Activated naive CD8-positive, alpha-beta T cell treated with anti-CD3 and anti-CD28 coated beads for 36 hours (primary cell): Measurements from ENCODE around the gene PTPRF. TPM values are rescaled to one million over a fixed set of nuclear protein-coding genes. Genes with fewer than 3 reads are reported as not detected.
"Not testable (repeated sequence)": the region's sequence is repeated elsewhere in the genome, so short reads cannot be mapped to it uniquely, and the experiment has no call there.

Experiments used
- DNase-seq: peaks from one replicate; pipeline ENCODE4 v3.0.0; 2021
- H3K27ac Mint-ChIP-seq: one replicate; pipeline ENCODE4 v1.8.0; 2022; ENCODE audit warnings: mild to moderate bottlenecking, moderate library complexity, mixed read lengths
- H3K27me3 Mint-ChIP-seq: one replicate; pipeline ENCODE4 v1.8.0; 2022; ENCODE audit warnings: mild to moderate bottlenecking, mixed read lengths
- H3K36me3 Mint-ChIP-seq: one replicate; pipeline ENCODE4 v1.8.0; 2021; ENCODE audit warnings: mild to moderate bottlenecking, mixed read lengths
- H3K4me1 Mint-ChIP-seq: one replicate; pipeline ENCODE4 v1.8.0; 2021; ENCODE audit warnings: mixed read lengths
- H3K4me3 Mint-ChIP-seq: one replicate; pipeline ENCODE4 v1.8.0; 2022; ENCODE audit warnings: mild to moderate bottlenecking, moderate library complexity, mixed read lengths
- H3K9me3 Mint-ChIP-seq: one replicate; pipeline ENCODE4 v1.8.0; 2022; ENCODE audit warnings: mixed read lengths
- total RNA-seq, 2 experiments: library from RNA; stranded (reverse); gene quantifications; one replicate each; pipeline ENCODE4 v1.2.3, GENCODE V29; 2021

Gene PTPRF
- total RNA-seq, 2 experiments from 2014 or later: 3.1 to 3.6 TPM

DNA sequence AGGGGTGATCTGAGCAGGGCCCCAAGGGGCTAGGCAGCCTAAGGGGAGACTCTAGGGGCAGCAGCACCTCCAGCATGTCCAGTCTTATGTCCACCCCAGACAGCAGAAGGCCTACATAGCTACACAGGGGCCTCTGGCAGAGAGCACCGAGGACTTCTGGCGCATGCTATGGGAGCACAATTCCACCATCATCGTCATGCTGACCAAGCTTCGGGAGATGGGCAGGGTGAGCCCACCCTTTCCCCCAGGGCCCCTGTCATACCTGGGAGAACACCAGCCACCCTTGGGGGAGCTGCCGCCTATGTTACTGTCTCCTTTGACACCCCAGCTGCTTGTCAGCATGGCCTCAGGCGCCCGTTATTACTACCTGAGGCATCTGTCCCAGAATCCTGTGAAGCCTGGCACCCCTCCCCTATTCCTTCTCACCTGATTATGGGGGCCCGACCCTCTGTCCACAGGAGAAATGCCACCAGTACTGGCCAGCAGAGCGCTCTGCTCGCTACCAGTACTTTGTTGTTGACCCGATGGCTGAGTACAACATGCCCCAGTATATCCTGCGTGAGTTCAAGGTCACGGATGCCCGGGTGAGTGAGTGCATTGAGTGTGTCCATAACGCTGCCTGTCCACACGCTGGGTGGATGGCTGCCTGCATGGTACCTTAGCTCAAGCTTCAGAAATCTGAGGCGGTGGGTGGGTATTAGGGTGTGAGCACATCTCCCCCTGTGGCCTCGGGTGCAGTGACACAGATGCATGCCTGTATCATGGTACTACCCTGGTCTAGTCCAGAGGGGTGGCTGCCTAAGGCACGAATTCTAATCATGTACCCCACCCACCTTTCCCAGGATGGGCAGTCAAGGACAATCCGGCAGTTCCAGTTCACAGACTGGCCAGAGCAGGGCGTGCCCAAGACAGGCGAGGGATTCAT is 89.6 kb downstream of the PTPRF start:
- no peaks in the 10 kb centered on the region for H3K36me3 Mint-ChIP-seq
- DNase-seq: no peak
- H3K27me3 Mint-ChIP-seq: no peaks in the 10 kb centered on the region
- no peak overlapping the region for H3K4me3 Mint-ChIP-seq
- H3K4me1 Mint-ChIP-seq: no peaks in the 10 kb centered on the region
- H3K27ac Mint-ChIP-seq: no peak overlapping the region
- H3K9me3 Mint-ChIP-seq: no peaks in the 10 kb centered on the region

DNA sequence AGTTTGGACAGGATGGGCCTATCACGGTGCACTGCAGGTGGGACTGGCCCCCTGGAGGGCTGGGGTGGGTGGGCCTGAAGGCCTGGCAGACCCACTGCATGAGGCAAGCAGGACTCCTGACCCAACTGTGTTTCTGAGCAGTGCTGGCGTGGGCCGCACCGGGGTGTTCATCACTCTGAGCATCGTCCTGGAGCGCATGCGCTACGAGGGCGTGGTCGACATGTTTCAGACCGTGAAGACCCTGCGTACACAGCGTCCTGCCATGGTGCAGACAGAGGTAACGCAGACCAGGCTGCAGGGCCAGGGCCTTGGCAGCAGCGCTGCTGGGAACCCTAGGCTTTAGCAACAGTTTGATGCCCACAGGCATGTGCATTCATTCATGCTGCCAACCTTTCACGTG is 90.3 kb downstream of the PTPRF start:
- no peak overlapping the region for H3K4me3 Mint-ChIP-seq
- H3K27me3 Mint-ChIP-seq: no peaks in the 10 kb centered on the region
- H3K36me3 Mint-ChIP-seq: no peaks in the 10 kb centered on the region
- DNase-seq: no peak
- H3K9me3 Mint-ChIP-seq: no peaks in the 10 kb centered on the region
- H3K4me1 Mint-ChIP-seq: no peaks in the 10 kb centered on the region
- no peak overlapping the region for H3K27ac Mint-ChIP-seq

DNA sequence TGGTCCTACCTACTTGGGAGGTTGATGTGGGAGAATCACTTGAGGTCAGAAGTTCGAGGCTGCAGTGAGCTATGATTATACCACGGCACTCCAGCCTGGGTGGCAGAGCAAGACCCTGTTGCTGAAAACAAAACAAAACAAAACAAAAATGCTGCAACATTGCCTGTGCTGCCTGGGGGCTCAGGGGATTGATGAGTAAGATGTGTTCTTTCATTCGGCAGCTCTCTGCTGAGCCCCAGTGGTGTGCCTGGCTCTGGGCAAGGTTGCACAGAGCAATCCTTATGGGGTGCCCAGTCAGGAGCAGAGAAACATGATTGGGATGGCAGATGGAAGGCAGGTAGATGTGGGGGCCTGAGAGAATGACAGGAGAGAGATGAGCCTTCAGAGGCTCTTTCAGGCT is 90.7 kb downstream of the PTPRF start:
- DNase-seq: no peak
- H3K36me3 Mint-ChIP-seq: no peaks in the 10 kb centered on the region
- H3K27ac Mint-ChIP-seq: no peak overlapping the region
- no peaks in the 10 kb centered on the region for H3K27me3 Mint-ChIP-seq
- no peak overlapping the region for H3K4me3 Mint-ChIP-seq
- no peaks in the 10 kb centered on the region for H3K9me3 Mint-ChIP-seq
- no peaks in the 10 kb centered on the region for H3K4me1 Mint-ChIP-seq

DNA sequence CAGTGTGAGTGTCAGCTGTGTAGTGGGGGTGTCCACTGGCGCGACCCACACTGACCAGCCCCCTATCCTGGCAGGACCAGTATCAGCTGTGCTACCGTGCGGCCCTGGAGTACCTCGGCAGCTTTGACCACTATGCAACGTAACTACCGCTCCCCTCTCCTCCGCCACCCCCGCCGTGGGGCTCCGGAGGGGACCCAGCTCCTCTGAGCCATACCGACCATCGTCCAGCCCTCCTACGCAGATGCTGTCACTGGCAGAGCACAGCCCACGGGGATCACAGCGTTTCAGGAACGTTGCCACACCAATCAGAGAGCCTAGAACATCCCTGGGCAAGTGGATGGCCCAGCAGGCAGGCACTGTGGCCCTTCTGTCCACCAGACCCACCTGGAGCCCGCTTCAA is 91.2 kb downstream of the PTPRF start:
- Mint-ChIP-seq H3K4me1 (no peaks in the 10 kb centered on the region), H3K27ac (no peak overlapping the region), H3K4me3 (no peak overlapping the region), H3K9me3 (no peaks in the 10 kb centered on the region), H3K27me3 (peaks cover 2% of the 10 kb centered on the region), H3K36me3 (no peaks in the 10 kb centered on the region)
- DNase-seq: no peak

DNA sequence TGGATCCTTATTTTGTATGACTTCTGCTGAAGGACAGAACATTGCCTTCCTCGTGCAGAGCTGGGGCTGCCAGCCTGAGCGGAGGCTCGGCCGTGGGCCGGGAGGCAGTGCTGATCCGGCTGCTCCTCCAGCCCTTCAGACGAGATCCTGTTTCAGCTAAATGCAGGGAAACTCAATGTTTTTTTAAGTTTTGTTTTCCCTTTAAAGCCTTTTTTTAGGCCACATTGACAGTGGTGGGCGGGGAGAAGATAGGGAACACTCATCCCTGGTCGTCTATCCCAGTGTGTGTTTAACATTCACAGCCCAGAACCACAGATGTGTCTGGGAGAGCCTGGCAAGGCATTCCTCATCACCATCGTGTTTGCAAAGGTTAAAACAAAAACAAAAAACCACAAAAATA is 91.8 kb downstream of the PTPRF start:
- no peak for DNase-seq
- no peaks in the 10 kb centered on the region for H3K4me1 Mint-ChIP-seq
- no peak overlapping the region for H3K27ac Mint-ChIP-seq
- no peaks in the 10 kb centered on the region for H3K36me3 Mint-ChIP-seq
- H3K4me3 Mint-ChIP-seq: no peak overlapping the region
- H3K9me3 Mint-ChIP-seq: no peaks in the 10 kb centered on the region
- peaks cover 3% of the 10 kb centered on the region for H3K27me3 Mint-ChIP-seq

DNA sequence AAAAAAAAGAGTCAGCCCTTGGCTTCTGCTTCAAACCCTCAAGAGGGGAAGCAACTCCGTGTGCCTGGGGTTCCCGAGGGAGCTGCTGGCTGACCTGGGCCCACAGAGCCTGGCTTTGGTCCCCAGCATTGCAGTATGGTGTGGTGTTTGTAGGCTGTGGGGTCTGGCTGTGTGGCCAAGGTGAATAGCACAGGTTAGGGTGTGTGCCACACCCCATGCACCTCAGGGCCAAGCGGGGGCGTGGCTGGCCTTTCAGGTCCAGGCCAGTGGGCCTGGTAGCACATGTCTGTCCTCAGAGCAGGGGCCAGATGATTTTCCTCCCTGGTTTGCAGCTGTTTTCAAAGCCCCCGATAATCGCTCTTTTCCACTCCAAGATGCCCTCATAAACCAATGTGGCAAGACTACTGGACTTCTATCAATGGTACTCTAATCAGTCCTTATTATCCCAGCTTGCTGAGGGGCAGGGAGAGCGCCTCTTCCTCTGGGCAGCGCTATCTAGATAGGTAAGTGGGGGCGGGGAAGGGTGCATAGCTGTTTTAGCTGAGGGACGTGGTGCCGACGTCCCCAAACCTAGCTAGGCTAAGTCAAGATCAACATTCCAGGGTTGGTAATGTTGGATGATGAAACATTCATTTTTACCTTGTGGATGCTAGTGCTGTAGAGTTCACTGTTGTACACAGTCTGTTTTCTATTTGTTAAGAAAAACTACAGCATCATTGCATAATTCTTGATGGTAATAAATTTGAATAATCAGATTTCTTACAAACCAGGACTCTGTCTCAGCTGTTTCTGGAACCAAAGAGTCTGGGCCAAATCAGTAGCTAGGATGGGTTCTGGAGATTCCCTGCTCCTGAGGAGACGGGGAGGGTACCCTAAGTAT is 92.5 kb downstream of the PTPRF start:
- H3K4me3 Mint-ChIP-seq: no peak overlapping the region
- DNase-seq: no peak
- H3K9me3 Mint-ChIP-seq: no peaks in the 10 kb centered on the region
- H3K27ac Mint-ChIP-seq: no peak overlapping the region
- no peaks in the 10 kb centered on the region for H3K4me1 Mint-ChIP-seq
- no peaks in the 10 kb centered on the region for H3K36me3 Mint-ChIP-seq
- H3K27me3 Mint-ChIP-seq: peaks cover 3% of the 10 kb centered on the region

DNA sequence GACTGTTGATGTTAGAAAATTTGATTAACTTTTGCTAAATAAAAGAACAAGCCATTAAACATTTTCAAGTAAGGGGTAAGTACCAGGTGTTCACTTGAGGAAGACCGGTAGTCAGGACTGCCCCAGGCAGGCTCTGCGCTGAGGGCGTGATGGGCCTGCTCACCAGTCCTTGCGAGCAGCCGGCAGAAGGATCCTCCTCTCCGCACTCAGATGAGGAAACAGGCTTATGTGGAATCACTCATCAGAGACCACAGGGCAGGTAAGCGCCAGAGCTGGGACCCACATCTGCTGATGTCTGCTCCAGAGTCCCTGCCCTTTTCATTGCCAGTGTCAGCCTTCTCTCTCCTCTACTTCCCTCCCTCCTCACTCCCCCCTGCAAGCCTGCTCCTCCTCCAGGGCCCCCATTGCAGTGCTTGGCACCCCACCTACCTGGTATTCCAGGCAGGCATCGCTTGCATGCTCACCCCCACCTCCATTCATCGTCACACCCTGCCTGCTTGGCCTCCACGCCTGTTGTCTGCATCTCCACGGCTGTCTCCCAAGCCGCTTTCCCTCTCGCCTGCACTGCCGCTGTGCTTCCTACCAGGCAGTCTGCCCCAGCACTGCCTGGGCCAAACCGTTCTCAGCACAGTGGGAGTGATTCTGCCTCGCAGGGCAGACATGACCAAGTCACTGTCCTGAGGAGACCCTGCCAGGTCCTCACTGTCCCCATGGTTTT is 94.5 kb downstream of the PTPRF start:
- no peak for DNase-seq
- H3K27me3 Mint-ChIP-seq: peaks cover 3% of the 10 kb centered on the region
- no peaks in the 10 kb centered on the region for H3K36me3 Mint-ChIP-seq
- no peaks in the 10 kb centered on the region for H3K4me1 Mint-ChIP-seq
- no peaks in the 10 kb centered on the region for H3K9me3 Mint-ChIP-seq
- H3K27ac Mint-ChIP-seq: no peak overlapping the region
- no peak overlapping the region for H3K4me3 Mint-ChIP-seq

DNA sequence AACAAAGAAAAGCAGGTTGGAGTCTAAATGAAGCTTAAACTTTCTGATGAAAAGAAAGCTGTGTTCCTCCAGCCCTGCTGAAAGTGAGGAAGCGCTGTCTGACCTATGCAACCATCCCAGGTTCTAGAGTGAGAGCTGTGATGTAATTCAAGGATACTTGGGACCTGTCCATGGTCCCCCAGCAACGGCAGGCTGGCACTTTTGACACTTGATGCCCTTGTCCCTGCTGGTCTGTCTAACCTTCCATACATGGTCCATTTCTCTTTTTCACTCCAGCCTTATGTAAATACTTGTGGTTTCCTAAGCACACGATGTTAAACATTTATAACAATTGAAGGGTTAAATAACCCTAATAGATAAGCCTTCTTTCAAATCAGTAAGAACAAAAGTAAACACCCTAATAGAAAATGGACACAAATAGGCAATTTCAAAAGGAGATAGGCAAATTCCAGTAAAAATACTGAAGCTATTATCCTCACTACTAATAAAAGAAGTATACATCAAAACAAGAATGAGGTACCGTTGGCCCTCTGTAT is 101.5 kb downstream of the PTPRF start:
- H3K36me3 Mint-ChIP-seq: no peaks in the 10 kb centered on the region
- DNase-seq: no peak
- no peak overlapping the region for H3K27ac Mint-ChIP-seq
- no peaks in the 10 kb centered on the region for H3K9me3 Mint-ChIP-seq
- no peak overlapping the region for H3K4me3 Mint-ChIP-seq
- no peaks in the 10 kb centered on the region for H3K4me1 Mint-ChIP-seq
- no peaks in the 10 kb centered on the region for H3K27me3 Mint-ChIP-seq

DNA sequence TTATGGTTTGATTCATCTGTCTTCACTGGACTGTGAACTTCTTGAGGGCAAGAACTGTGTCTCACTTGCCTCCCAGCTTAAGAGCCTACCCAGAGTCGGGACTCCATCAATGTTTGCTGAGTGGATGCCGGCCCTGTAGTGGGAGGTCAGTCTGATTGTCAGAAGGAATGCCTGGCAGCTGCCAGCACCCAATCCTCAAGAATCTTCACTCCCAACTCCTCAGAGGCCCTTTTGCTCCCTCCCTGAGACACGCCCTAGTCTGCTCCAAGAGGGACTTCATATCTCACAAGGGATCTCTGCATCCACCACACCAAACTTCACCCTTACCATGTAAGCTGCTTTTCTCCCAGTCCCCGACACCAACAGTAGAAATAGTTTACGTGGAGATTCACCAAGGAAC is 104.0 kb downstream of the PTPRF start:
- Mint-ChIP-seq H3K27ac (no peak overlapping the region), H3K4me1 (no peaks in the 10 kb centered on the region), H3K36me3 (no peaks in the 10 kb centered on the region), H3K27me3 (peaks cover 4% of the 10 kb centered on the region), H3K4me3 (no peak overlapping the region), H3K9me3 (no peaks in the 10 kb centered on the region)
- no peak for DNase-seq

DNA sequence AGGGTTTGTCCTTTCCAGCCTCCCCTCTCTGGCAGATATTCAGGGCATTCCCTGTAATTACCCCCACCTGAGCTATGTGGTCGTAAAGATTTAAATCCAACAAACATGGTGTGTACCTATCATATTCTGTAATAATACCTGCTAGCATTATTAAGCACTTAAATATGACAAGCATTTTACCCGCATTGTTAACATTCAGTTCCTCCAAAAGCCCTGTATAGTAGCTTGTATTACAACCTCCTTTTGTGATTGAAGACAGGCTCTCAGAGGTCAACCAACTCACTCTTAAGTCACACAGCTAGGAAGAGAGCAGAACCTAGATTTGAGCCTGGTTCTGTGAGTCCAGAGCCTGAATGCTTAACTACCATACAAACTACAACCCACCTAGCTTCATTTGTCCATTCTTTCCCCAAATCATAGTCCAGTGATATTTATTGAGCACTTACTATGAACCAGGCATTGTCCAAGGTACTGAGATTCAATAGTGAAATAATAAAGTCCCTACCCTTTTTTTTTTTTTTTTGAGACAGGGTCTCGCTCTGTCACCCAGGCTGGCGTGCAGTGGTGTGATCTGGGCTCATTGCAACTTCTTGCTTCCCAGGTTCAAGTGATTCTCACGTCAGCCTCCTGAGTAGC is 105.4 kb downstream of the PTPRF start:
- H3K4me3 Mint-ChIP-seq: no peak overlapping the region
- no peaks in the 10 kb centered on the region for H3K36me3 Mint-ChIP-seq
- no peak overlapping the region for H3K27ac Mint-ChIP-seq
- H3K4me1 Mint-ChIP-seq: no peaks in the 10 kb centered on the region
- no peaks in the 10 kb centered on the region for H3K9me3 Mint-ChIP-seq
- no peak for DNase-seq
- H3K27me3 Mint-ChIP-seq: peaks cover 4% of the 10 kb centered on the region

DNA sequence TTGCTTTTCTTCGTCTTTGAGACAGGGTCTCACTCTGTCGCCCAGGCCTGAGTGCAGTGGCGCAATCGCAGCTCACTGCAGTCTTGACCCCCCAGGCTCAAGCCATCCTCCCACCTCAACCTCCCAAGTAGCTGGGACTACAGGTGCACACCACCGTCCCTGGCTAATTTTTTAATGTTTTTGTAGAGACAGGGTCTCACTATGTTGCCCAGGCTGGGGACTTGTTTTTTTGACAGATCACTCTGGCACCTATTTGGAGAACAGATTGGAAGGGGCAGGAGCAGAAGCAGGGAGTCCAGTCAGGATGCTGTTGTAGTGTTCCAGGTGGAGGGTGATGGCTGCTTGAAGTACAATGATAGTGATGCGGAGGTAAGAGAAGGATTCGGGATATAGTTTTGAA is 106.6 kb downstream of the PTPRF start:
- Mint-ChIP-seq H3K27me3 (peaks cover 4% of the 10 kb centered on the region), H3K4me1 (no peaks in the 10 kb centered on the region), H3K9me3 (no peaks in the 10 kb centered on the region), H3K36me3 (no peaks in the 10 kb centered on the region), H3K4me3 (no peak overlapping the region), H3K27ac (no peak overlapping the region)
- DNase-seq: no peak

DNA sequence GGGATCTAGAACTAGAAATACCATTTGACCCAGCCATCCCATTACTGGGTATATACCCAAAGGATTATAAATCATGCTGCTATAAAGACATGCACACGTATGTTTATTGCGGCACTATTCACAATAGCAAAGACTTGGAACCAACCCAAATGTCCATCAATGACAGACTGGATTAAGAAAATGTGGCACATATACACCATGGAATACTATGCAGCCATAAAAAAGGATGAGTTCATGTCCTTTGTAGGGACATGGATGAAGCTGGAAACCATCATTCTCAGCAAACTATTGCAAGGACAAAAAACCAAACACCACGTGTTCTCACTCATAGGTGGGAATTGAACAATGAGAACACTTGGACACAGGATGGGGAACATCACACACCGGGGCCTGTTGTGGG is 107.7 kb downstream of the PTPRF start:
- H3K27ac Mint-ChIP-seq: not testable (repeated sequence)

DNA sequence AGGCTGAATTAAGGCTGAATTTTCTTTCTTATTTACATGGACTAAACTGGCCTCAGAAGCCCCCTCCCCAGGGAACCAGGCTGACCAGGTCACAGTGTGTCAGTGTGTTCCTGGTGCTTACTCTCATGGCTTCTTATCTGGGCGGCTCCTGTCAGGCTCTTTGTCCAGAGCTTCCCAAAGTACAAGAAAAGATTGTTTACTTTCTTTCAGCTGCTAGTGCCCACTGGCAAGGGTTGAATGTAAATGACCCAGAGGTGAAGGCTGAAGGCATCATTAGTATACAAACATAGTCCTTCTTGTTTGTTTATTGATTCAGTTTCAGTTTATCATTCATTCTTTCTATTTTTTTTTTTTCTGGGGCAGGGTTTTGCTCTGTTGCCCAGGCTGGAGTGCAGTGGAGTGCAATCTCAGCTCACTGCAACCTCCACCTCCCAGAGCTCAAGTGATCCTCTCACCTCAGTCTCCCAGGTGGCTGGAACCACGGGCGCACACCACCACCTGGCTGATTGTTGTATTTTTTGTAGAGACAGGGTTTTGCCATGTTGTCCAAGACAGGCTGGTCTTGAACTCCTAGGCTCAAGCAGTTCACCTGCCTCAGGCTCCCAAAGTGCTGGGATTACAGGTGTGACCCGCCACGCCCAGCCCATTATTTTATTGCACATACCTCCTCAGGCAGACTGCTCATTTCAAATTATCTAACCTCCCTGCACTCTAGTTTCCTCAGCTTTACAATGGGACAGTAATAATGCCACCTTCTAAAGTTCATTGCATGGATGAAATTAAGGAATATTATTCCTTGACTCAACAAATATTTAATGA is 109.5 kb downstream of the PTPRF start:
- Mint-ChIP-seq H3K27me3 (peaks cover 4% of the 10 kb centered on the region), H3K36me3 (no peaks in the 10 kb centered on the region), H3K27ac (no peak overlapping the region), H3K4me1 (no peaks in the 10 kb centered on the region), H3K9me3 (no peaks in the 10 kb centered on the region), H3K4me3 (no peak overlapping the region)
- no peak for DNase-seq

More for the DNA sequence above, 107.7 kb downstream of the PTPRF start:
- H3K36me3 Mint-ChIP-seq, H3K4me1 Mint-ChIP-seq, H3K9me3 Mint-ChIP-seq, DNase-seq, H3K27me3 Mint-ChIP-seq, H3K4me3 Mint-ChIP-seq: not testable (repeated sequence)

DNA sequence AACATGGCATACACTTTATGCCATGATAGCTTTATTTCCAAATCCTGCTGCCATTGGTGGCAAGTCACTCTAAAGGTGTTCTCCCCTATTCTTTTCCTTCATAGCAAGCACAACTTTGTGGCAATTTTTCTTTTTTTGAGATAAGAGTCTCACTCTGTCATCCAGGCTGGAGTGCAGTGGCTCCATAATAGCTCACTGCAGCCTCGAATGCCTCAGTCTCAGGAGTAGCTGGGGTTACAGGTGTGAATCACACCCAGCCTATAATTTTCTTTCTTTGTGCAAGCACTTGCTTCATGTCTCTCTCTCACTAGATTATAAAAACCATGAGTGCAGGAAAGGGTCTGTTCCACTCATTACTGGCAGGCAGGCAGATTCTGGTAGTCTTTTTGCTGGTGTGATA is 113.9 kb downstream of the PTPRF start:
- no peak overlapping the region for H3K4me3 Mint-ChIP-seq
- no peaks in the 10 kb centered on the region for H3K27me3 Mint-ChIP-seq
- DNase-seq: no peak
- no peak overlapping the region for H3K27ac Mint-ChIP-seq
- H3K36me3 Mint-ChIP-seq: no peaks in the 10 kb centered on the region
- no peaks in the 10 kb centered on the region for H3K9me3 Mint-ChIP-seq
- H3K4me1 Mint-ChIP-seq: peaks cover 2% of the 10 kb centered on the region
